Measurements from ENCODE around the gene ACKR2.

Gene ACKR2

GRCh38 chr3:42874749-42875148 is 65.5 kb downstream of the ACKR2 start:
- H3K27ac ChIP-seq, result no peak overlapping the region
- TF ChIP-seq, protein P1, sequence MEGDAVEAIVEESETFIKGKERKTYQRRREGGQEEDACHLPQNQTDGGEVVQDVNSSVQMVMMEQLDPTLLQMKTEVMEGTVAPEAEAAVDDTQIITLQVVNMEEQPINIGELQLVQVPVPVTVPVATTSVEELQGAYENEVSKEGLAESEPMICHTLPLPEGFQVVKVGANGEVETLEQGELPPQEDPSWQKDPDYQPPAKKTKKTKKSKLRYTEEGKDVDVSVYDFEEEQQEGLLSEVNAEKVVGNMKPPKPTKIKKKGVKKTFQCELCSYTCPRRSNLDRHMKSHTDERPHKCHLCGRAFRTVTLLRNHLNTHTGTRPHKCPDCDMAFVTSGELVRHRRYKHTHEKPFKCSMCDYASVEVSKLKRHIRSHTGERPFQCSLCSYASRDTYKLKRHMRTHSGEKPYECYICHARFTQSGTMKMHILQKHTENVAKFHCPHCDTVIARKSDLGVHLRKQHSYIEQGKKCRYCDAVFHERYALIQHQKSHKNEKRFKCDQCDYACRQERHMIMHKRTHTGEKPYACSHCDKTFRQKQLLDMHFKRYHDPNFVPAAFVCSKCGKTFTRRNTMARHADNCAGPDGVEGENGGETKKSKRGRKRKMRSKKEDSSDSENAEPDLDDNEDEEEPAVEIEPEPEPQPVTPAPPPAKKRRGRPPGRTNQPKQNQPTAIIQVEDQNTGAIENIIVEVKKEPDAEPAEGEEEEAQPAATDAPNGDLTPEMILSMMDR (IDR thresholded peaks at IDR 0.05), result no peak
- no peak for TF ChIP-seq ZFX (IDR thresholded peaks at IDR 0.05; ENCODE audit: borderline replicate concordance)

DNA sequence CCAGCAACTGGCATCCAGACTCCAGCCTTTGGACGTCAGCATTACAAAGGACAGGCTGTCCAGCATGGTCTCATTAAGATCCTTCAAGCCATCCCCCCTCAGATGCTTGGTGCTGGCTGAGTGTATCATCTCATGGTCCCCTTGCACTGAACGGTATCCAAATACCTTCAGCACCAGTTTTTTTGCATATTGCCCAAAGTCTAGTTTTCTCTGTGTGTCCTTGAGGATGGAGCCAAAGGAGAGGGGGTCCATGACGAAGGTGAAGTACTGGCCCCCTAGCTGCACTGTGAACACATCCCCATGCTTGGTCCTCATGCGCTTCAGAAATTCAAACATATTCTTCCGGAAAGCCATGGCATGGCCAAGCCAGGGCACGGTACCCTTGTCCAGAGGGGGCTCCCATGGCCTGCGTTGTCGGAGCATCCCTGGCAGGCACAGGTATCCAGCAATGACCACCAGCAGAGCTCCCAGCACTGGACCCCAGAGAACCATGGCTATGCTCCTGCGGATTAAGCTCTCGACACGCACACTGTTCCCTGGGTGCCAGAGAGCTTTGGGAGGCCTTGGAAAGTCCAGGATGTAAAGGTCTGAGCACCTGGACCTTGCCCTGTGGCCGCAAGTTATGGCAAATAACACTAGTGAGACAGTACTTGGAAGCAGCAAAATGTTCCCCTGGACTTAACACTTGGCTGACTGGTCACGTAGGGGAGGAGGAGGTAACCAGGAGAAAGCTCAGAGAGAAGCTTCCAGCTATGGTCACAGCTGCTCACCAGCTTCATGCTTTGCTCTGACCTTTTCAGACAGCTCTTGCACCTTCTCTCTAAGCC is 66.3 kb downstream of the ACKR2 start, which contains the start of gene CYP8B1:
CYP8B1 (minus strand) TSS at position 555 of the 827 bp plus-strand sequence; CDS start at position 492, 63 bp downstream.
- no peak within 1 kb of the TSS for H3K27ac ChIP-seq
- TF ChIP-seq ZFX (IDR thresholded peaks at IDR 0.05; ENCODE audit: borderline replicate concordance), result no peak
- TF ChIP-seq, protein P1 (IDR thresholded peaks at IDR 0.05), result no peak

- no peak for TF ChIP-seq ZFX (IDR thresholded peaks at IDR 0.05; ENCODE audit: borderline replicate concordance)
- TF ChIP-seq, protein P1 (IDR thresholded peaks at IDR 0.05), result no peak
- no peak overlapping the region for H3K27ac ChIP-seq
Measured at GRCh38 chr3:42876401-42876800, 67.2 kb downstream of the ACKR2 start.

GRCh38 chr3:42876940-42877720 is 67.9 kb downstream of the ACKR2 start:
- no peak for TF ChIP-seq ZFX (IDR thresholded peaks at IDR 0.05; ENCODE audit: borderline replicate concordance)
- TF ChIP-seq, protein P1 (IDR thresholded peaks at IDR 0.05), result no peak
- no peak overlapping the region for H3K27ac ChIP-seq

DNA sequence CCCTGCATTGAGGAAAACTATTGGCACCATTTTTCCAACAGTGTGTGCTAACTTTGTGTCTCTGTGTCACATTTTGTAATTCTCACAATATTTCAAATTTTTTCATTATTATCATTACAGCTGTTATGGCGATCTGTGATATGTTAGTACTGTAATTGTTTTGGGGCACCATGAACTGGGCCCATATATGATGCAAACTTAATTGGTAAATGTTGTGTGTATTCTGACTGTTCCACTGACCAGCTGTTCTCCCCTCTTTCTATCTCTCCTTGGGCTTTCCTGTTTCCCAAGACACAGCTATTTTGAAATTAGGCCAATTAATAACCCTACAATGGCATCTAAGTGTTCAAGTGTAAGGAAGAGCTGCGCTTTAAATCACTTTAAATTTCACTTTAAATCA is 68.6 kb downstream of the ACKR2 start:
- TF ChIP-seq, protein P1 (IDR thresholded peaks at IDR 0.05), result no peak
- no peak overlapping the region for H3K27ac ChIP-seq

DNA sequence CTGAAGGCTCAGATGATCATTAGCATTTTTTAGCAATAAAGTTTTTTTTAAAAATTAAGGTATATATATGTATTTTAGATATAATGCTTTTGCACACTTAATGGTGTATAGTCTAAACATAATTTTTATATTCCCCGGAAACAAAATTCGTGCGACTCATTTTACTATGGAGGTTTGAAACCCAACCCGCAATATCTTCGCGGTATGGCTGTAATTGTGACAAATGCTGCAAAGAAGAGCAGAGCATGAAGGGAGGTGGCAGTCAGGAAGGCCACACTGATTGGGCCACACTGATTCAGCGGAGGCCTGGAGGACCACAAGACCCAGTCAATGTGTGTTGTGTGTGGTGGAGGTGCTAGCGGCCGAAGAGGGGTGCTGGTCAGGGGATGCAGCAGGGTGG is 70.9 kb downstream of the ACKR2 start:
- no peak overlapping the region for H3K27ac ChIP-seq
- no peak for TF ChIP-seq ZFX (IDR thresholded peaks at IDR 0.05; ENCODE audit: borderline replicate concordance)
- TF ChIP-seq, protein P1 (IDR thresholded peaks at IDR 0.05), result no peak
